Measurements from ENCODE around the gene MYH7.

Gene MYH7

GRCh38 chr14:23449314-23449713 is 13.9 kb upstream of the MYH7 start:
- DNase-seq (ENCODE audit: low spot score) (no peak), FAIRE-seq (no peak)

DNA sequence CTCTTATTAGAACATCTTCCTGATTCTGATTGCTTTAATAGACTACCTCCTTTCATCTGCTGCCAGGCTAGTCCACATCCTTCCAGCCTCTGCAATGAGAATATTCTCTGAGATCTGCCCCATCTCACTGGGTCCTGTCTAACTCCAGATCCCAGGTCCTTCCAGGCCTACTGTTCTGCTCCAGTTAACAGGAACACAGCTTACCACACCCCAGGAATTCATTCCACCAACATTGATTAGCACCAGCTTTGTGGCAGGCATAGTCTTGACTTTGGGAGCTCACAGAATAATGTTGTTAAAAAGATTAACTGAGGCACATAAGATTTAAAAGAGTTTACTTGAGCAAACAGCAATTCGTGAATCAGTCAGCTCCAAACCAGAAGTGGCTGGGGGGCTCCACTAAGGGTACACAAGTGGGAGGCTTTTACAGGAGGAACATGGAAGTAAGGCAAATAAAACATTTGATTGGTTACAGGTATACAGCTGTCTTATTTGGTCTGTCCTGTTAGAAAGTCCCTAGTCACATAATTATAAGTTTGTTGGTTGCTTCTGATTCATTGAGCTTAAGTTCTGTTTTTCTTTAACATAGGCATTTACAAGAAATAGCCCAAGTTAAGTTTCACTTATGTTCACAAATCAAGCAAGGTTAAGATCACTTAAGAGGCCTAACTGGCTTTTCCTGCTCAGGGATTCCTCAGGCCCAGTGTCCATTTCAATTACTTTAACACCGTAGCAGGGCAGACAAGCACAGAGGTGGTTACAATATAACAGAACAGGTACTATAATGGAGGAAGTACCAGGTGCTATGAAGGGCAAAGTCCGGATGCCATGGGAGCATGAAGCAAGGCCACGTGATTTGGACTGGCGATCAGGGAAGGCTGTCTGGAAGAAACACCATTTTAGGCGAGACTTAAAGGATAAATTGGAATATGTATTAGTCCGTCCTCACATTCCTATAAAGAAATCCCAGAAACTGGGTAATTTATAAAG is 12.2 kb upstream of the MYH7 start:
- FAIRE-seq (no peak), DNase-seq (ENCODE audit: low spot score) (no peak)

DNA sequence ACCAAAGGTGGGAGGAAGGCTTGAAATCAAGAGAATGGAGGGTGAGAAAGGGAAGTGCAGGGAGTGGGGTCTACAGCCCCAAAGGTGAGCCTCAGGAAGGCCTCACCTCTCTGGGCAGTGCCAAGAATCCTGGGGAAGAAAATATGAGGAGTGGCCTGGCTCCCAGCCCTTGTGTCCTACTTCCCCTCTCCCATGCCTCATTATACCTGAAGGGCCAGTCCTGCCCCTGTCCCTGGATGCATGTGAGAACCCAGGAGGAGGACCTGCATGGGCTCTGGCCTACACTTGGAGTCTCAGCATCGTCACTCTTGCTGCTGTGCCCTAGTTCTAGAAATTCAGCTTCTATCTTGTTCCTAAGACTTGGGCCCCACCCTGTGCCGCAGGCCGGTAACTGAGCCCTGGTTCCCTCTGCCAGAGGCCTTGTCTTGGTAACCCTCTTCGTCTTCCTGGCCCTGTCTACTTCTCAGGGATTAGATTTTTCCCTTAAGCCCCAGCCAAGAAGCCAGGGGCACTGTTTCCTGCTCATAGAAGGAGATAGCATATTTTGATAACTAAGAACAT is 10.9 kb upstream of the MYH7 start:
- no peak for FAIRE-seq
- no peak for DNase-seq (ENCODE audit: low spot score)

- no peak for FAIRE-seq
- no peak for DNase-seq (ENCODE audit: low spot score)
These were observed 10.3 kb upstream of the MYH7 start for GRCh38 chr14:23445773-23446172.

- FAIRE-seq (no peak), DNase-seq (ENCODE audit: low spot score) (no peak)
These were observed 8.9 kb upstream of the MYH7 start for GRCh38 chr14:23444314-23444713.

GRCh38 chr14:23443881-23444280 is 8.4 kb upstream of the MYH7 start:
- no peak for FAIRE-seq
- DNase-seq (ENCODE audit: low spot score): no peak

- FAIRE-seq (no peak), DNase-seq (ENCODE audit: low spot score) (no peak)
These were observed 8.0 kb upstream of the MYH7 start for GRCh38 chr14:23443411-23443812.

GRCh38 chr14:23442721-23443356 is 7.4 kb upstream of the MYH7 start:
- DNase-seq (ENCODE audit: low spot score) (no peak), FAIRE-seq (no peak)

DNA sequence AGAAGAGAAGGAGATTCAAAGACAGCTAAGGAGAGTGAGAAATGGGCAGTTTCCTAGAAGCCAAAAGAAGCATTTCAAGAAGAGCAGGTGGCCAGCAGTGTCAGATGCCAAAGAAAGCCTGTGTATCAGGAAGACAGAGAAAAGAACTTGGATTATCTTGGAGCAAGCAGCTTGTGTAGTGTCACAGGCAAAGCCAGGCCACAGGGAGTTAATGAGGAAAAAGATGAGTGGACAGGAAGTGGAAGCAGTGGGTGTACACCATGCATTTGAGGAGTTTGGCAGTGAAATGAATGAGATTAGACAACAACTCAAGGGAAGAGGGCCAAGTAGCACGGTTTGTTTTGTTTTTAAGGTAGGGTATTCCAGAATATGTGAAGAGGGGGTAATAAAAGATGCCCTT is 5.6 kb upstream of the MYH7 start:
- FAIRE-seq (no peak), DNase-seq (ENCODE audit: low spot score) (no peak)

DNA sequence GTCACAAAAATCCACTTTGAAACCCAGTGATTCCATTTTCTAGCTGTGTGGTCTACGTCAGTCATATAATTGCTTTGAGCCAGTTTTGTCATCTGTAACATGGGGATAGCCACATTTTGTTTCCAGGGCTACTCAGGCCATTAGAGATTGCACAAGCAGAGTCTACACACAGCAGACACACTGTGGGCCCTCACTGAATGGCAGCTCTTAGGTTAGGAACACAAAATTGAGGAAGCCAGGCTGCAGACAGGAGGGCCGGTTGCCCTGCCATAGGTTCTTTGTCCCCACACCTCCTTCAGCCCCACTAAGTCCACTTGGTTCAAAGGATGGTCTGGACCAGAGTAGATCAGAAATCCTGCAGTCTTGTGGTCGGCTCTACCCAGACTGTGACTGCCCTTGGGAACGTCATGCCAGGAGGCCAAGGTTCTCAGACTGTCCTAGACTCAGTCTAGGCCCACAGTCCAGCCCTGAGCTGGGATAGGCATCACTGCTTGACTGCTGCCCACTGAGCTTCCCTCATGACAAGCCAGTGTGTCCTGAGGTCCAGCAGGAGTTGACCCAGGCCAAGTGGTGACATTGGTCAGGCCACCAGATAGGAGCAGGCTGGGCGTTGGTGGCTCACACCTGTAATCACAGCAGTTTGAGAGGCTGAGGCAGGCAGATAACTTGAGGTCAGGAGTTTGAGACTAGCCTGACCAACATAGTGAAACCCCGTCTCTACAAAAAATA is 3.8 kb upstream of the MYH7 start:
- no peak for FAIRE-seq

GRCh38 chr14:23438101-23438971 is 2.9 kb upstream of the MYH7 start:
- no peak for FAIRE-seq
- no peak for DNase-seq (ENCODE audit: low spot score)

More for the DNA sequence above, 3.8 kb upstream of the MYH7 start:
- no peak for DNase-seq (ENCODE audit: low spot score)

- no peak for DNase-seq (ENCODE audit: low spot score)
- FAIRE-seq: no peak
These were observed 2.0 kb upstream of the MYH7 start for GRCh38 chr14:23437133-23438100.

GRCh38 chr14:23436327-23437132 is 1.1 kb upstream of the MYH7 start:
- FAIRE-seq: no peak
- DNase-seq (ENCODE audit: low spot score): no peak

- DNase-seq (ENCODE audit: low spot score): no peak
- FAIRE-seq: no peak
These were observed 805 bp downstream of the MYH7 start for GRCh38 chr14:23434488-23435222.

GRCh38 chr14:23433457-23433856 is 2.0 kb downstream of the MYH7 start:
- DNase-seq (ENCODE audit: low spot score) (no peak), FAIRE-seq (no peak)

GRCh38 chr14:23432946-23433345 is 2.5 kb downstream of the MYH7 start:
- FAIRE-seq (no peak), DNase-seq (ENCODE audit: low spot score) (no peak)

DNA sequence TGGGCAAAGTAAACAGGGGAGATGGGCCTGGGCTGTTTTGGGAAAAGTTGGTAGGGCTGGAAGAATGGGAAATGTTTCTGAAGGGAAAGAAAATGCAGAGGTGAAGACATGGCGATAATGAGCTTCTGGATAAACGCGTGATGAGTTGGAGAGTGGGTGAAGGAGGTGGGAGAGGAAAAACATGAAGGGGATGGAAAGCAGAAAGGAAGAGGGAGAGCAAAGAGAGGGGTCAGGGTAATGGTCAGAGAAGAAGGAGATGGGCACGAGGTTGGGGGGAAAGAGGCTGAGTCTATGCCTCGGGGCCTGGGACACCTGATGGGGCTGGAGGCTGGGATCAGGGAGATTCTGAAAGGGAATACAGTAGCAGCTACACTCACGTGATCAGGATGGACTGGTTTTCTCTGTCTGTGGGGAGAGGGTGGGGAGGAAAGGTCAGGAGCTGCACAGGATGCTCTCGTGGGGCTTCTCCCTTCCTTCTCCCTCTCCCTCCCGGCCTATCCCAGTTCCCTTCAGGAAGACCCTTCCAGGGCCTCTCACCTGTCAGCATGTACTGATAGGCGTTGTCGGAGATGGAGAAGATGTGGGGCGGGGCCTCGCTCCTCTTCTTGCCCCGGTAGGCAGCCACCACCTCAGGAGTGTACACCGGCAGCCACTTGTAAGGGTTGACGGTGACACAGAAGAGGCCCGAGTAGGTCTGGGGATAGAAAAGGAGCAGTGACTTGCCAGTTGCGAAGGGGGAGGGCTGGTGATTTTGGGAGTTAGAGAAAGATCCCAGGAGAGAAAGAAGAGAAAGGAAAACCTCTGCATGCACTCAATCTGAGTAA is 3.1 kb downstream of the MYH7 start:
- FAIRE-seq: no peak

More for the DNA sequence above, 3.1 kb downstream of the MYH7 start:
- DNase-seq (ENCODE audit: low spot score): no peak

Measured in RCC 7860 (cell line).